ENCODE measurements around the gene PTPRD.

DNA sequence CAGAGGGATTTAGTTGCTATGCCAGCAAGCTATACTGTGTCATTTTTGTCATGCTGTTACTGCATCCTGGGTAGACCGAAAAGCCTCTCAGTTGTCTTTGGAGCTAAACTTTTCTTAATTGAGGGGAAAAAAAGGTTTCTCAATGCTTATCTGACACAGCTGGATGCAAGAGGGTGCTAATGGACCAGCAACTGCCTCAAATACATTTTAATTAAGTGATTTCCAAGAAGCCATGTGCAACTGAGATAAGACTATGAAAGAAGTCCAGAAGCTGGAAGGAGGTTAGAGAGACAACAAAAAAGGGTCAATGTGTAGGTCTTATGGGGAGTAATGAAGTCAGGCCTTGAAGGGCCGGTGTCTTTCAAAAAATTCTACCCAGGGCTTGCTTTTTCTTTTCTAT lies 2347.5 kb downstream of the PTPRD start:
- no peak for TF ChIP-seq CTCF (conservative IDR thresholded peaks at IDR 0.05; ENCODE audit: low read length)
- no peak for TF ChIP-seq EZH2phosphoT487 (IDR thresholded peaks at IDR 0.05; ENCODE audit: borderline replicate concordance, low read depth, low read length)

Measured in OCI-LY7 (cell line).